ENCODE data around the gene RFX8.

RFX8 gene

GRCh38 chr2:101416609-101417008, 58.3 kb downstream of the RFX8 start:
- no peaks in the 10 kb centered on the region for H4K20me1 ChIP-seq (ENCODE audit: insufficient read depth, low read length)
- no peak overlapping the region for H2AFZ ChIP-seq (ENCODE audit: low read depth, low read length)
- no peak for TF ChIP-seq CTCF (IDR thresholded peaks at IDR 0.05; ENCODE audit: low read depth, low read length)
- H3K9ac ChIP-seq (ENCODE audit: low read length), result no peak overlapping the region
- no peaks in the 10 kb centered on the region for H3K36me3 ChIP-seq (replicated peaks; ENCODE audit: low read depth, low read length)
- no peaks in the 10 kb centered on the region for H3K9me3 ChIP-seq (ENCODE audit: insufficient read depth, low read length)
- peaks cover 3% of the 10 kb centered on the region; the same call in 1 of the 2 replicates for H3K4me1 ChIP-seq (ENCODE audit: low read length)
- no peaks in the 10 kb centered on the region for H3K79me2 ChIP-seq (ENCODE audit: low read length)
- H3K4me2 ChIP-seq (ENCODE audit: low read length), result no peak overlapping the region
- no peak overlapping the region for H3K4me3 ChIP-seq (ENCODE audit: low read length)
- H3K27ac ChIP-seq (ENCODE audit: low read length), result no peak overlapping the region
- H3K27me3 ChIP-seq (ENCODE audit: low read depth, low read length), result peaks cover 9% of the 10 kb centered on the region; the same call in 1 of the 2 replicates

GRCh38 chr2:101415884-101416283, 59.0 kb downstream of the RFX8 start:
- no peaks in the 10 kb centered on the region for H4K20me1 ChIP-seq (ENCODE audit: insufficient read depth, low read length)
- H3K4me2 ChIP-seq (ENCODE audit: low read length), result no peak overlapping the region
- no peaks in the 10 kb centered on the region for H3K36me3 ChIP-seq (replicated peaks; ENCODE audit: low read depth, low read length)
- TF ChIP-seq EZH2phosphoT487 (IDR thresholded peaks at IDR 0.05; ENCODE audit: low read depth) (no peak), CTCF (IDR thresholded peaks at IDR 0.05; ENCODE audit: low read depth, low read length) (no peak)
- H3K4me3 ChIP-seq (ENCODE audit: low read length), result no peak overlapping the region
- H3K27ac ChIP-seq (ENCODE audit: low read length), result no peak overlapping the region
- no peaks in the 10 kb centered on the region for H3K79me2 ChIP-seq (ENCODE audit: low read length)
- H3K9me3 ChIP-seq (ENCODE audit: insufficient read depth, low read length), result no peaks in the 10 kb centered on the region
- no peak overlapping the region for H3K9ac ChIP-seq (ENCODE audit: low read length)
- no peak overlapping the region for H2AFZ ChIP-seq (ENCODE audit: low read depth, low read length)
- no peaks in the 10 kb centered on the region for H3K4me1 ChIP-seq (ENCODE audit: low read length)
- H3K27me3 ChIP-seq (ENCODE audit: low read depth, low read length), result peaks cover 9% of the 10 kb centered on the region; the same call in 1 of the 2 replicates

- Histone ChIP-seq H4K20me1 (ENCODE audit: insufficient read depth, low read length) (no peaks in the 10 kb centered on the region), H2AFZ (ENCODE audit: low read depth, low read length) (no peak overlapping the region), H3K27me3 (ENCODE audit: low read depth, low read length) (peaks cover 9% of the 10 kb centered on the region; the same call in 1 of the 2 replicates), H3K9me3 (ENCODE audit: insufficient read depth, low read length) (no peaks in the 10 kb centered on the region), H3K9ac (ENCODE audit: low read length) (no peak overlapping the region), H3K4me1 (ENCODE audit: low read length) (no peaks in the 10 kb centered on the region), H3K36me3 (replicated peaks; ENCODE audit: low read depth, low read length) (no peaks in the 10 kb centered on the region), H3K27ac (ENCODE audit: low read length) (no peak overlapping the region), H3K4me2 (ENCODE audit: low read length) (no peak overlapping the region), H3K4me3 (ENCODE audit: low read length) (no peak overlapping the region), H3K79me2 (ENCODE audit: low read length) (no peaks in the 10 kb centered on the region)
- no peak for TF ChIP-seq EZH2phosphoT487 (IDR thresholded peaks at IDR 0.05; ENCODE audit: low read depth)
- TF ChIP-seq CTCF (IDR thresholded peaks at IDR 0.05; ENCODE audit: low read depth, low read length), result peak; percentile 35
These were observed 59.7 kb downstream of the RFX8 start for GRCh38 chr2:101415220-101415619.

GRCh38 chr2:101412092-101412694, 62.7 kb downstream of the RFX8 start:
- Histone ChIP-seq H3K9me3 (ENCODE audit: insufficient read depth, low read length) (no peaks in the 10 kb centered on the region), H3K27me3 (ENCODE audit: low read depth, low read length) (peaks cover 9% of the 10 kb centered on the region), H3K4me1 (ENCODE audit: low read length) (no peaks in the 10 kb centered on the region), H3K4me3 (ENCODE audit: low read length) (no peak overlapping the region), H3K4me2 (ENCODE audit: low read length) (no peak overlapping the region), H3K27ac (ENCODE audit: low read length) (no peak overlapping the region), H4K20me1 (ENCODE audit: insufficient read depth, low read length) (no peaks in the 10 kb centered on the region), H3K79me2 (ENCODE audit: low read length) (no peaks in the 10 kb centered on the region), H2AFZ (ENCODE audit: low read depth, low read length) (no peak overlapping the region), H3K9ac (ENCODE audit: low read length) (no peak overlapping the region), H3K36me3 (replicated peaks; ENCODE audit: low read depth, low read length) (no peaks in the 10 kb centered on the region)
- TF ChIP-seq EZH2phosphoT487 (IDR thresholded peaks at IDR 0.05; ENCODE audit: low read depth) (no peak), CTCF (IDR thresholded peaks at IDR 0.05; ENCODE audit: low read depth, low read length) (no peak)
